SKM-1 (cell line): ENCODE data around the gene FAM72A.
"Not testable (repeated sequence)": the region's sequence is repeated elsewhere in the genome, so short reads cannot be mapped to it uniquely, and the experiment has no call there.

Experiments used
- DNase-seq: peaks from one replicate; lab custom pipeline; 2025; ENCODE audit not compliant: unreplicated experiment; lab: John Stamatoyannopoulos, UW

The FAM72A gene

DNA sequence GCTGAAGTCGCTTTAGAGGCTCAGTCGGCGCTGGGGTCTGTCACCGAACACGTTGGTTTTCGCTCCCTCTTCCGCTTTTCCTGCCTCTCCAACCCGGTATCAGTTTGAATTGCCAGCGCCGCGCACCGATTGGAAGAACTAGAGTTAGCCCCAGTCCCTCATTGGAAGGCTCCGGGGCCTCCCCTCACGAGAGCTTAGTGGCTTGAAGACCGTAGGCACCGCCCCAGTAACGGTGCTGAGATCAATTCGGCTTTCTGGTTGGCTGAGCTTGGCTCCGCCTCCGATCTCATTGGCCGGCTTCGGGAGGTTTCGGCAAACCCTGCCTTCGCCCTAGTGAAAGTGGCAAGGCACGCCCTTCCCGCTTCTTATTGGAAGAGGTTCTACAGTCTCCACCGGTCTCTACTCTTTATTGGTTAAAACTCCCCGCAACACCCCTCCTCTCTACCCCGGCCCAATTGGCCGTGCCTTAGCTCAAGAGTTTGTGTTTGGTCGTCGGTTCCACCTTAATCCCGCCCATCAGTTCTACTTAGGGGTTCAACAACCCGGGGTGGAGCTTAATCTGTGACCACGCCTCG lies at the start of gene FAM72A:
FAM72A (minus strand) TSS at position 51 of the 575 bp plus-strand sequence. CDS start 814 bp downstream, outside the sequence.
- DNase-seq, result peak; percentile 99

DNA sequence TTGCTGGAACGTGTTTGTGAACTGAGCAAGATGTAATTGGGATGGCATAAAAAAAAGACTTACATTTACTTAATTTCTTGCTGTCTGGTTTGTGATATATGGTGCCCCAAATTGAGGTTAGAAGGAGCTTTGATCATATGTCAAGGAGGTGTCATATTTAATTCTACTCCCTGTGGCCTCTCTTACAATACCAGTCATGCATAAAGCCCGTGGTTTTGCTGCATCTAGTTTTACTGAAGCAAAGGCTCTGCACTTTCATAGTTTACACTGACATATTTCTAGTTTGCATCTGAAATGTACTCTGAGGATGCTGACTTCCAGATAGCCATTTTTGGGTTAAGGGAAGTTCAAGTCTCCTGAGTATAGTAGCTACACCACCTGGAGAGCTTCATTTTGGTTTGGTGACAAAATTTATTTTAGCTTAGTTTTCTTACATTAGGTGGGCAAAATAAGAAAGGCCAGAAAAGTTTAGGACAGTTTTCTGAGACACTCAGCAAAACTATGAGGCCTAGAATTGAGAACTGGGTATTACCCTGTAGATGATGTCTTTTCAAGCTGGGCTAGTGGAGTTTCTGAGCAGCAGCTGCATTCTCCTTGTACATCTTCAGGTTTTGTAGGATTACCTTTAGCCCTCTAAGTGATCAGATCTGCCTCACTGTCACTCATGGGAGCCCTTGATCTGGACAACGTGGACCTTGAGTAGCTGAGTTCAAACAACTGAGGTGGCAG lies 48.5 kb upstream of the FAM72A start:
- DNase-seq, result not testable (repeated sequence)

DNA sequence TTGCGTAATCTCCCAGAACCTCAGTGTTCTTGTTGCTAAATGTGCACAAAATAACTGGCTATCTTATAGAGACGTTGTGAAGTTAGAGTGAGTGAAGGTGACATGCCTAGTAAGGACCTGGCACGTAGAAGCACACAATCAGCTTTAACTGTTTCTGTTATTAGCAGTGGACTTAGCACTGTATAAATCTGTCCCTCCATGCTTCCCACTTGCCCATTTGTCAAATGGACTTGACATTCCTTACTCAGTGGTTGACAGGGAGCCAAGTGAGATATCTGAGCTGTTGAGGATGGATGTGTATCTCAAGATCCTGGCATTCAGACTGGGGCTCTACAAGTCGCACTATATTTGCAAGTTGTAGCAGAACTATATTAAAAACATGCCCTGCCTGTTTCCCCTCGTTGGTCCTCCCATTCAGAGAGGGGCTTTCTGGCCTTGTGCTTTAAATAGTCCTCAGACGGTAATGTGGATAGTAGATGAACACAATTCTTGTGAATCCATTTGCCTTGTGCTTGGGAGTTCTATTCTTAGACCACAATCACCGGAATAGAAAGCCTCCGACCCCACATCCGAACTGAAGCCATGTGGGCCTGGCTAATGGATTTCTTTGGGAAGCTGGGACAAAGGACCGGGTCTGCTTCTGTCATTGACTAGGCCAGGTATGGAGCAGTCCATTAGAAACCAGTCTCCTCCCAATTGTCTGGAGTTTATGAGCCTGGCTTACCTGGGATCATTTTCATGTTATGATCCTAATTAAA lies 43.7 kb upstream of the FAM72A start:
- not testable (repeated sequence) for DNase-seq

DNA sequence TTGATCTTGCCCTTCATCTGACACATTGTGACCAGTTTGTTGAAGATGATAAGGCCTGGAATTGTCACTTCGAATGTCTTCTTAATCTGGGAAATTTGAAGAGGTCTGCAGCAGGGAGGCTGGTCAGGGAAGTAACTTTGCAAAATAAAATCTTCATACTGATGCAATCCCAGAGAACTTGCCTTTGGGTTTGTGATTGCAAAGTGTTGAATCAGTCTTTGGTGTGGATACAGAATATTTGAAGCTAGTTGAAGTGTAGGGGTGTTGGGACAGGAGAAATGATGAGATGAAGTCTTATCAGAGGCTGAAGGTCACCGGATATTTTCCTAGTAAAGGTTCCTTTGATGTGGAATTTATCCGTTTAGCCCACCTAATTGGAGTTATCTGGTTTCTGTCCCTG lies 42.8 kb upstream of the FAM72A start:
- DNase-seq, result not testable (repeated sequence)

DNA sequence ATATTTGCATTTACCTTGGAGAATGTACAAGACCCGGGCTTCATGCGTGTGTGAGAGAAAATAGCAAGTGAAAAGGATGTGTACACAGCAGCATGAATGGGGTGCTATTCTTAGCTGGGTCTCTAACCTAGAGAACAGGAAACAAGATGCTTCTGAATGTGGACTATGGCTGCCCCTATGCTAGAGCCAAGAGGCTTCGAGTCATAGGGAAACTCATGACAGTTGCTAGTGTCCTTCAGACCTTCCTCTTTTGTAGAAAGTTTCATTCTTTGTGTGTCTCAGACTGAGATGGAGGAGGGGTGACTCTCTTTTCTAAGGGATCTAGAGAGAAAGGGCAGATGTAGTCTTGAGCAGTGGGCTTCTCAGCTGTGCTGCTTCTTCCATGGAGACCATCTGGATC lies 40.7 kb upstream of the FAM72A start:
- DNase-seq, result peak; percentile 8

DNA sequence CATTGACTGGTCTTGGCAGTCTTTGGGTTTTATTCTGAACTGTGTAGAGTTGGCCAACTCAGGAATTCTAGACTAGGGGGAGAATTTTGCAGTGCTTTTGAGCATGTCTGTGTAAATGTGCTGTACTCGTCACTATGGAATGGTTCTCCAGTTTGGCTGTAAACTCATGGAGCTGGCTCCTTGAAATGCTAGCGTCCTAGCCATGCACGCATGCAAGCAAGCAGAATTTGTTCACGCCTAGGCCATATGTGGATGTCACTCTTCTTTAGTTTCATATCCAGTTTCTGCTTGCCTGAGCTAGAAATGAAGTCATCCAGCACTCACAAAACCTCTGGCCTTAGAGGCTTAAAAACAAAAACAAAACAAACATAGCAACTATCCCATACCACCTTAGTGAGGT lies 37.6 kb upstream of the FAM72A start:
- DNase-seq, result not testable (repeated sequence)

DNA sequence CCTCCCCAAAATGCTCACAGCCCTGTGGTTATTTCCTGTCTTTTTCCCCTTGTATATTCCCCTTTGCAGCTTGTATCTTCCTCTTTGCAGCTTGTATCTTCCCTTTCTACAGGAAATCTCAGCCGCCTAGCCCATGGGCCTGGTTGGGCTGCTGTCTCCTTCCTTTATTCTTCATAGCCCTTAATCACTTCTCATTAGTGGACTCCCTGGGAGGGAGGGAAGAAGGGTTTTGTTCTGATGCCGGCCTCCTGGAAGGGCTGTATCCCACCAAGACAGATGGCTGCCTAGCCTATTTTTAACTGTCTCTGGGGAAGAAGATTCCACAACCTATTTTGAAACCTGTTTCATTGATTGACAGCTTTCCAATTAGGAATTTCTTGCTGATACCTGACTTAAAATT lies 32.6 kb upstream of the FAM72A start:
- not testable (repeated sequence) for DNase-seq

DNA sequence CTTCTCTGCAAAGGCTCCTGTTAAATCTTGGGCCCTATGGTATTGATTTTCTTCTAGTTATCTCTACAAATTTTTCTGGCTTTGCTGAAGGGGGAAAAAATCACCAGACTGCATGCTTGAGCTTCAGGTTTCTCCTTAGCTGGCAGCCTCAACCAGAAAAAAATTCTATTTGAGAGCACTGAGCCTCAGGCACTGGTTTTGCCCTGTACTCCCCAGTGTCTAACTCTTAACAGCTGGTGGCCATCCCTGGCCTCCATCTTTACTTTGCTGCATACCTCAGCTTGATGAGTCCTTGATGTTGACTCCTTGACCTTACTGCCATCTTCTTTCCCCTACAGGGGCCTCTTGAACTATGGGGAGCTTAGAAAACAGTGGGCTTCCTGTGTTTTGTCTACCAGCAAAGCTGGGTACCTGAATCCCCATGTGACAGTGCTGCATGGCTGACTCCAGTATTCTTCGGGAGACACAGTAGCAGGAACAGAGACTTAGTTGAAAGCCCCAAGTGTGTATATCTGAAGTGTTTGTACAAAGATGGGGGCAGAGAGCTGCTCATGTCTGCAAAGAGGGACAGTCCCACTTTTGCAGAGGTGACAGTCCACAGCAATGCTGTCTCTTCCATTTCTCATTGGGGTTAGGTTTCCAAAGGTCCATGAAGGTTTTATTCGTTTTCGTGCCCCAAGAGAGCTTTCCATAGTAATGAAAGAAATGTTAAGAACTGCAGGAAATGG lies 31.7 kb upstream of the FAM72A start:
- DNase-seq, result not testable (repeated sequence)

DNA sequence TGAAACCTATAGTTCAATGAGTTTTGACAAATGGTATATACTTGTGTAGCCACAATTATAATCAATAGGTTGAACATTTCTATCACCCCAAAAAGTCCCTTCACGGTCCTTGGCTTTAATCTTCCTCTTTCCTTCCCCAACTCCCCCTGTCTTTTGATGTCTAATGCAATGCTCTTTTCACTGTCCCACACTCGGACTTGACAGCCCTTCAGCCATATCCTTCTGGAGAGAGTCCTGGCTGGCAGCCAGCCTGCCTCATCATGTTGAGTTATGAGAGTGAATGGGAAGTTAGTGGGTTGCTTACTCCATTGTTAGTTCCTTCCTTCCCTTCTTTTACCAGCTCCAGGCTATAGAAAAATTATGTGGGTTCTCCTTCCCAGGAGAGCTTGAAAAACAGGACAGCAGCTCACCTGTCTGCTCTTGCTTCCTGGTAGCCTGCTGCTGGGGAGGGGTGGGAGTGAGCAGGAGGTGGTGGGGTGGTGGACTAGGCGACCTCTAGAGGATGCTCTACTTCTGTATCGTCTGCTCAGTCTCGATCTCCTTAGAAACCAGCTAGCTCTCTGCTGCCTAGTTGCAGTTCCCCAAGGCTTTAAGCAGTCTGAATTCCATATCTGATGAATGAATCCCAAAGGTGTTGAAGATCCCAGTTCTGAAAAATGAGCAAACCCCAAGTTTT lies 30.5 kb upstream of the FAM72A start:
- DNase-seq, result not testable (repeated sequence)

DNA sequence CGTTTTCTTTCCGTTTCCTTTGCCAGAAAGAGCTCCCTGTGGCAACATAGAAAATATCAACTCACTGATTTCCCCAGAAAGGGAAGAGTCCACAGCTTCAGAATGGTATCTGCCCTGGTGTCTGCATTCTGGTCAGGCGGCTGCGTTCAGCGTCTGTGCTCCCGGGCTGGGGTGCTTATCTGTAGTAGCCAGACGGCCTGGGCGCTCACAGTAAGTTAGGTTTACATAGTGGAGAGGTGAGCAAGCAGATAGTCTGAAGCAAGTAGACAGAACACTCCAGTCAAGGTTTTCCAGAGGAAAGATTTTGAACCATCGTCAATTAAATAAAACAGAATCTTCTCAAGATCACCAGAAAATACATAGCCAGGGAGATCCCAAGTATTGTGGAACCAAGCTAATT lies 29.4 kb upstream of the FAM72A start:
- not testable (repeated sequence) for DNase-seq

DNA sequence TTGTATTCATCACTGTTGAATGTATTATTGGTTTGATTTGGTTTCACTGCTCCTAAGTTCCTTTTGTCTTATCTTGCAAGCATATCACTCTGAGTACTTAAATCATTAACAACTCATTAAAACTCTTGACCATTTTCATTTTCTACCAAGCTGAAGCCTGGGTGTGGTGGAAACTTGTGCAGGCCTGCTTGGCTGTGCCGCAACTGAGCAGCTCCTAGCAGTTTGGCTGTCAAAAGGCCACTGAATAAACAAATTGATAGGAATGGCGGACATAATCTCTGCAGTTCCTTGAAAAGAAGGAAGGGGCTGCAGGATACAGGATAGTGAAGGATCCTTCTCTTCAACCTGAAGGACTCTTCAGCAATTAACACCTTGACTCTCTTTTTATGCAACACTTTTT lies 26.6 kb upstream of the FAM72A start:
- not testable (repeated sequence) for DNase-seq

DNA sequence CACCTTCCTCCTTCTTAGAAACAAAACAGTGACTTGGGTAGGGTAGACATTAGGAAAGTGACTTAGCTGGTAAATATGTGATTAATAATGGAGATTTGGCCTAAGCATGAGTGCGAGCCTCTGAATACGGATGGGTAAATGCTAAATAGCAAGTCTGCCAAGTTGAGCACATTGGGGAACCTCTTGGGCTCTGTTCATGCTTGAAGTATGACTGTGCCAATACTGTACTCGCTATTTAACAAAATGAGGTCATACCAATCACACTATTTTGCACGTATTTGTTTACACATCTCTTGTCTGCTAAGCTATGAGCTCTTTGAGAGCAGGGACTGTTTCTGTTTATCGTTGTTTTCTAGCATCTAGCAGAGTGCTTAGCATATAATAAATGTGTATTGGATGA lies 24.2 kb upstream of the FAM72A start:
- not testable (repeated sequence) for DNase-seq

DNA sequence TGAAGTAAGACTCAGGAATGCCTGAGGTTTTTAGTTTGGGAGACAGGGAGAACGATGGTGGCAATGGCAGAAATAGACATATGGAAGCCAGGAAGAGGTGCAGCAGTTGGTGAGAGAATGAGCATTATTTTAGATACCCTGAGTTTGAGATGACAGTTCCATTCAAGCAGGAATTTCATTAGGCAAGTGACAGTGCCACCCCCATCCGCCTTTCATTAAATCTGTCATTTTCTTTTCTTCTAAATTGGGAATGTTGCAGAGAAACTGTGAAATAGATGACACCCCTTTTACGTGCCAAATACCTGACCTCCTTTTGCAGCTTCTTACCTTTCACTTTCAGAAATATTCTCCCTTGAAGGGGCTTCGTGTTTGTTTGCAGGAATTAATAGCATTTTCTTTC lies 22.7 kb upstream of the FAM72A start:
- not testable (repeated sequence) for DNase-seq

DNA sequence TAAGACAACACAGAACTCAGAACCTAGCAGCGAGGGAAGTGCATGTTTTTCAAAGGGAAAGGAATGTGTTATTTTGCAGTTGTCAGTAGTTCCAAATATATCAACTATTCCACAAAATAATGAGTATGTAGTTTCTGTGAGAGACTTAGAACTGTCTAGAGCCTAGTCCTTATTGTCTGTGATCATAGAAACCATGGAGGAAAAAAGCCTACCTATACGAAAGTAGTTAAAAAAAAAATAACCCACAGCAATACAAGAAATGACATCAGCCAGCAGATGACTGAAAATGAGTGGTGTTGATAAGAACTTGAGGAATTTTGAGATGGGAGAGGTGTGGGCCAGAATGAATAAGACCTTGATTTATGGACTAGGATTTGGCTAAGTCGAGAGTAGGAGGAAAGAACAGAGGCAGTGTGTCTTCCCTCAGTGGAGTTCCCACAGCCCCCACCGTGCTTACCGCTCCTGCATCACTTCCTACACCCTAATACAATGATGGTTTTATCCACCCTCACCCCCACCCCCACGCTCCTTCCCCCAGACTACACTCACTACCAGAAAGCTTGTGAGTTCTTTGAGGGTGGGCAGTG lies 21.6 kb upstream of the FAM72A start:
- not testable (repeated sequence) for DNase-seq

DNA sequence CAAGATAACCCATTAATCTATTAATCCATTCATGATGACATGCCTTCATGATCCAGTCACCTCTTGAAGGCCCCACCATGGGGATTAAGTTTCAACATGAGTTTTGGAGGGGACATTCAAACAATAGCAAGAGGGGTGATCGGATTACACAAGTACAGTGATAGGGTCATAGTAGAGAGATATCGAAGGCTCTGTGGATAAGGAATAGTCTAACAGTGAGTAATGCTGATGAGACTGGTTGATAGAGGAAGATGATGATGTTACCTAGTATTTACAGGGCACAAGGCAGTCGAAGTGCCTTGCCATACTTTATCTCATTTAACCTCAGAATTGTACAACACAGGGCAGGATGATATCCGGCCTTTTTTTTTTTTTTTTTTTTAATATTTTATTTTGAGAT lies 18.9 kb upstream of the FAM72A start:
- DNase-seq, result not testable (repeated sequence)

DNA sequence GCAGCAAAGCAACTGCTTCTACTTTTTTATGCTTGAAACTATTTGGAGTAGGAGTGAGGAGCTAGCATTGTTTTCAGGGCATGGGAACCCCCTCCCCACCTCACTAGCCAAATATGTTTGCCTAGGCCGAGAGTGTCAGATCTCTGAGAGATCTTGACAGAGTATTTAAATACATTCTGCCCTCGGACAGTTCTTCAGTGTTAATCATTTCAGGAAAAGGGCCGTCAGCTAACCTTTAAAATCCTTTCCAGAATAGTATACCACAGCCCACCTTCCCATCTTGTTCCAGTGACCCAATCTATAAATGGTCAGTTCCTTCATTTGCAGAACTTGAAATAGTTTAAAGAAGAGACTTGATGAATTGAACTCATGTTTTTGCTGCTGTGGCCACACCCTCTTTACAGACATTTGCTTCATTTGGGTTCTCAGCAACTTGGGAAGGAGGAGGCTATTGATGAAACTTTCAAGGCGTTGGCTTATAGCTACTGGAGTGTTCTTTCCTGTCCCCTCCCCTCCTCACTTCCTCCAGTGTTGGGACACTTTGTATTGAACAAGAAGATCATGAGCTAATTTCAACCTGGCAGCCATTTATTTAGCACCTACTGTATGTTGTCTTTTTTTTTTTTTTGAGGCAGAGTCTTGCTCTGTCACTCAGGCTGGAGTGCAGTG lies 17.8 kb upstream of the FAM72A start:
- DNase-seq, result not testable (repeated sequence)

DNA sequence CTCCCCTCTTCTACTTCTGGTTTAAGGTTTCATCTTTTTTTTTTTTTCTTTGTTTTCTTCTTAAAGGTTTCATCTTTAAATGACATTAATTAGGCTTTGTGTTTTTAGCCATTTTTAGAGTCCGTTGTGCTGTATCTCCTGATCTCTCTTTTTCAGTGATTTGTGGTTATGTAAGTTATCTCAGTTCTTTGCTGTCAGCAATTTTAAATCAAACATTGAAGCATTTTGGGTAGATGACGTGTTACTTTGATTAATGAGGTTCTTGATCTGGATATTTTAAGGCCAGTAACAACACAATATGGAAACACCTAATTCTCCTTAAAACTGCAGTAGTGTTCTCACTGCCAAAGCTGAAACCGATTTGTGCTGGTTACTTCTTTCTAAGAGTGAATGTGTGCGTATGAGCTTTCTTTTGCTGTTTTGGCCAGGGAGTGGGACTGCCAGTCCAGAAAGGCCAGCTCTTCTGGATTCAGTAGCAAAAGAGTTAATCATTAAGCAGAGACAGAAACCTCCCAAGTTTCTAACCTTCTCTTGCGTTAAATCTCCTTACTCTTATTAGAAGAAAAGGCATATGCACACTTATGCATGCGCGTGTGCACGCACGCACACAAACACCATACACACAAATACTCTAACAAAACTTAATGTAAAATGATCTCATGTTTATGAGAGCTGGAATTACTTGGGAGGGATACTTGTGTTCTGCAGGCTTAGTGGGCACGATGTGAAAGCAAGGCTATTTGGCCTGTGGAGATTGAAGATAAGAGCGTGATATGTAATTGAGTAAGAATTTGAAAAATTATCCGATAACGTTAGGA lies 17.1 kb upstream of the FAM72A start:
- not testable (repeated sequence) for DNase-seq

DNA sequence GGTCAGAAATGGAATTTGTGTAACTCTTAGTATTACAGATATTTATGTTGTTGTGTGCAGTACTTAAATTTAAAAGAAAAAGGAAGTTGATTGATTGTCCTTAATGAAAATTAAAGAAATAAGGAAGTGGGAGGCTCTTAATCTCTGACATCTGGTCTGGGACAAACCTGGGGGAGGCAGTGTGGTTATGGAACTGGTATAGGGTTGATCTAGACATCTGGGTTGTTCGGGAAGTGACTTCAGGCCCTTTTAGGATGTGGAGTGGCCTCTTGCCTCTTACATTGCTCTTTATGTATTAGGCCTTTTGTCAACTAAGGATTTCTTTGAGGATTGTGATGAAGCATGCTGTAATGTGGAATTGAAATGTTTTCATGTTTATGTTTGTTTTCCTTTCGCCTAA lies 16.1 kb upstream of the FAM72A start:
- DNase-seq, result not testable (repeated sequence)

DNA sequence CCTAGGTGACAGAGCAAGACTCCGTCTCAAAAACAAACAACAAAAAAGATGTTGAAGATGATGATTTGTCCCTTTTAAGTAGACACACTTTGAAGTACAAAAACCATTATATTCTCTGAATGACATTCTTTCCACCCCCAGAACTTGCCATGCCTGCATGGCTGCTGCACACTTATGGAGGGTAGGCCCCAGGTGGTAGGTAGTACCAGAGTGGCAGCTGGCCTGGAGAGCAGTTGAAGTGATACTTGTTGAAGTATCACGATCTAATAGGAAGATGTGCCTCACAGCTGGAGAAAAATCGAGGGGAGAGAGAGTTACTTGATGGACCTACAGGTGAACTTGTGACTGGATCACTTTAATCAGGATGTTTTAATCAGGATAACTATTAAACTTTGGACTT lies 15.6 kb upstream of the FAM72A start:
- DNase-seq, result not testable (repeated sequence)
